Suppressor macrophage treated with lipopolysaccharide for 1 hour (primary cell): ENCODE results near the gene LRRC4C.

Experiments
- DNase-seq, 3 donors: peaks; one replicate each; pipeline ENCODE4 v3.0.0-alpha.2; 2020 to 2022

The LRRC4C gene

DNA sequence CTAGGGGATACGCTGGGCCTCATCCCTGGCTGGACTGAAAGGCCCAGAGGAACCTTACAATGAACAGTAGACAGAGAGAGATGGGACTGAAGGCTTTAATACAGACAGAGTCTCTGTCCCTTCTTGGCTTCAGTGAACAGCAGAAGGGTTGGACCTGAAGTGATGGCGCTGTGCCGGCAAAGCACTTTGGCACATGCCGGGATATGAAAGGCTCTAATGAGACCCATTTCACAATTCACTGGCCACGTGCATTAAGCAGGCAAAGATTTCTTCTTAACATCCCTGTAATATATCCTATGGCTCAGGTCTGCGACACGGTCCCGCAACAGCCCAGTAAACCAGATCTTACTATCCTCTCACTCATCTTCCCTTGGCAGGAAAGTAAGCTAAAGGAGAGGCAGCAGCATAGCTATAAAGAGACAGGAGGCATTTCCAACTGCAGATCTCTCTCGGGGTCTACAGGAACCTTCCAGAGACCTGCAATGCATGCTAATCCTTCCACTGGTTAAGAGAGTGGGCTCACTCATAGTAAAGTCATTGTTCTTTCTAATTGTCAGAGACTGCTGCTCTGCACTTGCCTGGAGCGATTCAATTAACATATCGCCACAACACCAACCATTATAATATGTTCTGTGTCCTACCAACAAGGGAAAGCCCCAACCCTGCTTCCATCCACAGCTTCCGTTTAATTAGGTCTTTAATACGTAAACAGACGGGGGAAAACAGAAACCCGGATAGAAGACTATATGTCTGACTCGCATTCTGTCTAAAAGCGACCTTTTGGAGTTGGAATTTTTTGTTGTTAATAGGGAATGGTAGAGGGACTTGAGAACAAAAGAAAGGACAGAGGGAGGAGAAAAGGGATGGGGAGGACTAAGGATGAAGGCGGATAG lies 1179.0 kb downstream of the LRRC4C start:
- DNase-seq, result no peak

DNA sequence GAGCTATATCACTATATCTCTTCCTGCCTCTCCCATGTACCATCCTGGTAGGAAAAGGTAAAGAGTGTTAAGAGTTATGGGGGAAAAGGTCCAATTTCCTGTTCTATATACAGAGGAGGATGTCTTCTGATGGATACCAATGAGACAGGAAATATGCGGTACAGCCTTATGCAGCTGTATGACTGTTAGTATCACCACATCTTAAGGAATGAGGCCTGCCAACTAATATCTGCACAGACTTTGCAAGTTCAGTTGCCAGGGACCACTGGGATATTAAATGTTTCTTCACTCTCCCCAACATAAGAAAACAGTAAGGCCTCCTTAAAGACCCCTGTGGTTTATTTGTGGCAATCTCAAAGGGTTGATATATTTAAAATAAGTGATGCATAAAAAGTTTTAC lies 1182.5 kb downstream of the LRRC4C start:
- no peak for DNase-seq

DNA sequence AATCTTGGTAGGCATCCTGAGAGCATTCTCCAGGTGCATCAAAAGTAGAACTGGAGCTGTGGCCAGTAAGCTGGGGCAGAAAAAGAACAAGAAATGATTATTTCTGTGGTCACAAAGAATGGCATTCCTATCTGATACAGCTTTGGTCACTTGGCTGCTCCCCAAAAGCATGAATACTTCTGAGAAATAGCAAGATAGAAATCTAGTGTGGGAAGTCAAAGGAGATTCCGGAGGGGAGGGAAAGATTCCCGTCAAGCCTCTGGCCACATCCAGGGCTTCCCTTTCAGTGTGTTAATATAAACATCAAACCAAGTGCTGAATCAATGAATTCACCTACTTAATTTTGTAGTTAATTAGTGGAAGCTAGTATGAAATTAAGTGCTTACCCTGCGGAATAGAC lies 1185.4 kb downstream of the LRRC4C start:
- DNase-seq, result no peak

DNA sequence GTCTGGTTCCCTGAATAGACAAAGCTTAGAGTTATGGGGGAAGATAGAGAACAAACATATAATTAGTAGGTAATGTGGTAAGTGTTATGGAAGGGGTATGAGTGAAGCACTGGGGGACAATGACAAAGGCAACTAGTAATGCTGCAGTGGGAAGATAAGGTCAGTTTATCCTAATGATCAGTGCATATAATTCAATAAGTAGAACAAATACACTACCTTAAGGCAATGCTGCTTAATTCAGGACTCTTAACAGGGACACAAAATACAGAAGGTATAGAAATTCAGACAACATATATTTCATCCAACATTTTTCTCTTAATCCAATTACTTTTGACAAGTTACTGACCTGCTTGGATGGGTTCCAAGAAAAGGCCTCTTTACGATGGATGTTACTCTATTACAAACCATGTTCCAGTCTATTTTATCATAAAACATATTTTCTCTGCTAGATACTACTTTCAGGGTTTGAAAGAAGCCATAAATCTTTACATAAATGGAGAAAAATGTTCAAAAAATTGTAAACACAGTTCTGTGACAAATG lies 1186.2 kb downstream of the LRRC4C start:
- DNase-seq, result no peak

DNA sequence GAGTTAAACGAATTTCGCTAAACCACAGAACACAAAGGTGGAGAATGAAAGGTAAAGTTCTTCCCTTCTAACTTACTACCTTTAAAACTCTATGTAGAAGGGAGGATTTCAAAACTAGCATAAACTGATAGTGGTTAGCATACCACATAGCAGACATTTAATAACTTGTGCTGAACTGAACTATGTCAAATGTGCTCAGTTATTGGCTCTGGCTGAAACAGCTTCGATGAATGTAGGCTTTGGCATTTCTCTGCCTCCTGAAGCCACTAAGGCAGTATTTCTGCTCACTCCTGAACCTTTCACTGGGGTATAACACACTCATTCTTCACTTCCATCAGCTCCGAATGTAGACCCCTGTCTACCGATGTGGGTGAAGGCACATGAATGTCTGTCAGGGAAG lies 1188.1 kb downstream of the LRRC4C start:
- no peak for DNase-seq

DNA sequence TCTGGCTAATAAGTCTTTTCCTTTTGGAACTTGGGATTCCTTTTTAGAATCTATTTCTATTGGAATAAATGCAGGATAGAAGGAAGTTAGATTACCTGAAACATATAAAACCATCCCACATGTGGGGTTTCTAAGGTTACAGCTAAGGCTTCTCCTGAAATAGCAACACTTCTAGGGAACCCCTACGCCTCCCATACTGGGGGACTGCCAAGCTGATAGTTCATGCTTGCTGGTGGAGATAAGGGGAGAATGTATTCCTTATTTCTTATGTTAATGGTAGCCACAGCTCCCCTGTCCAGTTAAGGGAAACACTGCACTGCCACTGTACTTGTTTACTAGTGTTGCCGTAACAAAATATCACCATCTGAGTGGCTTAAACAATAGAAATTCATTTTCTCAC lies 1189.6 kb downstream of the LRRC4C start:
- no peak for DNase-seq

DNA sequence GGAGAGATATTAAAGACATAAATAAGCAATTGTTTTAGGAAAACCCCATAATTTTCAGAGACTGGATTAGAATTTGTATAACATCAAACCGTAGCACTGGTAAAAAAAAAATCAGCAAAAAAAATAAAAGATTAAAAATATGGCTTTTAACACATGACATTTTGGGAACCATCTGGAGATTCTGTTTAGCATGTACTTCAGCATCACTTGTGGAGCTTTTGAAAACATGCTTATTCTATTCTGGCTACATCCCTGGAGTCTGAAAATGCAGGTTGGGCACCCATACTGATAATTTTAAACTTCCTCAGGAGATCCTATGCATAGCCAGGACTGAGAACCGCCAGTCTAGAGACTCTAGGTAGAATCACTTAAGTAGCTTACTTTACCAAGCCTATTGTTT lies 1190.9 kb downstream of the LRRC4C start:
- no peak for DNase-seq

DNA sequence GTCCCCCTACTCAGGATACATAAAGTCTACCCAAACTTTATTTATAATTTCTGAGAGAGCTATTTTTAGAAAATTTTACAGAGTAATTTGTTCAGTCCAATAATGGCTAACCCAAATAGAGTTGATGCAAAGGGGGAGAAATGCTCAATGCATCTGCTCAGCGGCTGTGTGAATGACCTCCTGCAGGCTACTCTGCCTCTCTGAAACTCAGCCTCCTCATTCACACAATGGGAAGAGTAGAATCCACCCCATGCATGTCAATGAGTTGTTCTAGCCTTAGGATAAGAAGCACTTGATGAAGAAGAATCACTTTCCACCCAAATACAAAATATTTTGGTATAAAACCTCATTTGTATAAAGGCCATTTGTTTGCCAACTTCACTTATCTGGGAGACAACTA lies 1204.0 kb downstream of the LRRC4C start:
- DNase-seq, result peak in 1 of 3 donors; percentile 14

DNA sequence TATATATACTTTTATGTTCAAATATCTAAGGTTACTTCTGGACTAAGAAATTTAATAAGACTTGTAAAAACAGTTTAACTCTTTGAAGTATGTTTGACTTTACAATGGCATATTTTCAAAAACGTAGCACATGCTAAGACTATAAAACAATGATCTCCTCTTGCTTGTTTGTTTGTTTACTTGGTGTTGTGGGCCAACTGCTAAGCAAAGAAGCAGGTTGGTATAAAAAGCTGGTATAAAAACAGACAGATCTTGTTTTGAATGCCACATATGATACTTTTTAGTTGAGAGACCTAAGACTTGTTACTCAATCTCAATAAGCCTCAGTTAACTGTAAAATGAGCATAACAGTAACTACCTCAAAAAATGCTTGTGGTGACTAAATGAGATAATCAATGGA lies 1206.3 kb downstream of the LRRC4C start:
- DNase-seq, result peak in 1 of 3 donors; percentile 15

DNA sequence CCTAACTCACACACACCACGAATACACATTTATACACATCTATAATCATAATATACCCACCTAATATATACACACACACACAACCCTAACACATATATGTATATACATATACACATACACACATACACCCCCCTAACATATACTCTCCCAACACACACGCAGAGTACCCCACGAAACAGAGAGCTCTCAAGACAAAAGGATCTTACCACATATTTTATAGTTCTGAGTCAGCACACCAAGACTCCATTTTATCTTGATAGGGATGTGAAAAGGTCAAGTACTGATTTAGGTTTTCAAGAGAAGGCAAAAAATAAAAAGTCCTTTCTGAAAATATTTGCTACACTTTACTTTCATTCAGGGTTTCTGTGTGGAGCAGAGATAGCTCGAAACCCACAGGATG lies 1207.2 kb downstream of the LRRC4C start:
- DNase-seq, result peak in 1 of 3 donors; percentile 11

DNA sequence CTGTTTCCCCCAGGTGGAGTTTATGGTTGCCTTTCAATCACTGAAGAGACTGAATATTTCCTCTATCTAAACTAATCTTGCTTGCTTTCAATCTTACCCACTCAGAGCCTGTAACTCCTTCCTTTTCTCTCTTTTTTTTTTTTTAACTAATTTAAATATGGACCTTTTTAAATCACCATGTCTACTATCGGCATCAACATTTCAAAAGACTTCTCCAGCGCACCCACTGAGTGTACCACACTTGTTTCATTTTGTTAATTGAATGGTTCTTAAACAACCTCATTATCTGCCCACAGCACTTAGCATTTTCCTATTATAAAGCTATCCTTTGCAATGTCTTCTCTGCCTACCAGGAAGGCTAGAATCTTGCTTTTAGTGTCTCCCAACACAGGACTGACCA lies 1212.5 kb downstream of the LRRC4C start:
- no peak for DNase-seq

DNA sequence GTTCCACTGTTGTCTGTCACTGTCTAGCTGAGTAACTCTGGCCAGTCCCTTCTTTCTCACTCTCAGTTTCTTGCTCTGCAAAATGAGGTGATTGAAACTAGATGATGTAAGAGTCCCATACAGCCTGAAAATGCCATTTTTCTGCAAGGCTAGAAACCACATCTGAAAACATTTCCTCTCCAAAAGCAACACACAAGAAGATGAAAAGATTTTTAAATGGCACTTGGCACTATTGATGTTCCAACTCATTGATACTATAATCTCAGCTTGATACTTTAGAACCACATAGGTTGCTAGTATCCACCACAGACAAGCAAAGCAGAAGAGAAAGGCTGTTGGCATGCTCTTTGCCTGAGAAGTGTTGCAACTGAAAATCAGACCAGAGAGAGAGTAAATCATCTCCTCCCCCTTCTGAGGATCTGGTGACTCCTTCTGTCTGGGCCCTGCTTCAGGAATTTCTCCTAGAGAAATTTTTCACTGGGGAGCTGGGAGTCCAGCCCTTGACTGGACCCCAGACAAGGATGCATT lies 1217.9 kb downstream of the LRRC4C start:
- DNase-seq, result peak in 1 of 3 donors; percentile 5

DNA sequence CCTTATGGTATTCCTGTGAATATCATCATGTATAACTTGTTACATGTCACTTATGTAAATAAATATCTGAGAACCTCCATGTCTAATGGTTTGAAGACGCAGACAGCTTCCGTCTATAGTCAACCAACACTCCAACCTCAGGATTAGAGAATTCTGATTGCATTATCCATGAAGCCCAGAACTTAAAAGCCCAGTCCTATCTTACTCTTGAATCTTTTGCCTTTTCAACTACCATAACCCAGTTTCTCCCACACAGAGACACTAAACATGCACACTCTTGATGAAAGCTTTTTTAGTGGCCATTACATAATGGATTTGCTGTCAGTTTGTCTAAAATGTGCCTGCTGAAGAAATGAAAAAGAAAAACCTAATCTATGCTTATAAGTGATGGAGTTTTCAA lies 1219.2 kb downstream of the LRRC4C start:
- no peak for DNase-seq

DNA sequence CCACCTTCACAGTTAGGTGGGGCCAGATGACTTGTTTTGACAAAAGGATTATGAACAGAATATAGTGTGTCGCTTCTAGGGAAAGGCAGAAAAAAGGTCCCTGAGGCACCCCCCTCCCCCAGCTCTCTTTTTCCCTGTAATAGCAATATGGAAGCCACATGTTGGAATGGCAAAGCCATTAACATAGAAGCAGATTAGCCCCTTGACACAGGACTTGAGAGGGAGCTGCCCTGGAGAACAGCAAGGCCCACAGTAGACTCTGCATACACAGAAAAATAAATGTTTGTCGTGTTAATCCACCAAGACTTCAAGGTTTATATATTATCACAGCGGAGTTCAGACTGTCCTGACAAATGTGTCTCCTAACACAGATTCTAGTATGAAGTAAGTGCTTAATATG lies 1222.9 kb downstream of the LRRC4C start:
- no peak for DNase-seq

DNA sequence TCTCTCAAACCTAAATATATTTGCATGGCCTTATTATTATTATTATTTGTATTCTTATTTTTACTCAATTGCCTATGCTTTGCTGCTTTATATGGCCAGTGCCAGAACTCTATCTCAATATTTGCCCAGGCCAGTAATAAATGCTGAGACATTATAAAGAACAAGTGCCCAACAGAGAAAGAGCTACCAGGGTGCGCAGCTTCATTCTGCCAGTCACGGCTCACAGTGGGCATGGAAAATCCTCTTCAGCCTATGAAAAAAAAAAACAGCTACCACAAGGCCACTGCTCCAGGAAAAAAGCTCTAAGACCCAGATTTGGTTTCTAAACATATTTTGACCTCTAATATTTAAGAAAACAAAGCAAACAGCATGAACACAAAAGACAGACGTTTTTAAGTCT lies 1223.6 kb downstream of the LRRC4C start:
- DNase-seq, result no peak

DNA sequence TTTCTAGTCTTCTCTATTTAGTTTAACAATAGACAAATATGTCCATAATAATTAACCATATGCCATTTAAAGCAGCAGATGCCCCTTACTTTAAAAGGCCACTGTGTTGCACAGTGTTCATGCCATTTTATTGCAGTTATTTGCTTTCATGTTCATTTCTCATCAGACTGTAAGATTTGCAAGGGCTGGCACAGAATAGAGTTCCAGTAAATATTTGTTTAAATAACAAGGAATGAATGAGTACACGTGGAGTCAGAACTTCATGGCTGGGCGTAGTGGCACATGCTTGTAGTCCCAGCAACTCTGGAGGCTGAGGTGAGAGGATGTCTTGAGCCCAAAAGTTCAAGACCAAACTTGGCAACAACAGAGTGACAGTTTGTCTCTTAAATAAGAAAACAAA lies 1228.6 kb downstream of the LRRC4C start:
- no peak for DNase-seq

DNA sequence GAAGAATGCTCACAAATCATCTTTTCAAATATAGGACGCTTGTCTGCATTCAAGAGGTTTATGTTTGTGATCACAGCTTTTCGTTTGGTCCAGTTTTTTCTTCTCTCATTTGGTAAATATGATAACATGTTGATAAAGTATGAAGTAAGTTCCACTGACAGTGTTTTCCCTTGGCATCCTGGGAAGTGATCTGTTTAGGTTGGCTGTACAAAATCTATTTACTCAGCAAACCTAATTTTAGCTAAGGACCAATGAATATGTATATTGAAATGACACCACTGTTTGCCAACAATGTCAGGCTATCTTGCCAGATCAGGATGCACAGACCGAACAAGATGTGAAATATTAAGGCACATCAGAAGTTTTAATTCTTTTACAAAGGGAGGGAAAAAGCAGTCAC lies 1230.8 kb downstream of the LRRC4C start:
- no peak for DNase-seq

DNA sequence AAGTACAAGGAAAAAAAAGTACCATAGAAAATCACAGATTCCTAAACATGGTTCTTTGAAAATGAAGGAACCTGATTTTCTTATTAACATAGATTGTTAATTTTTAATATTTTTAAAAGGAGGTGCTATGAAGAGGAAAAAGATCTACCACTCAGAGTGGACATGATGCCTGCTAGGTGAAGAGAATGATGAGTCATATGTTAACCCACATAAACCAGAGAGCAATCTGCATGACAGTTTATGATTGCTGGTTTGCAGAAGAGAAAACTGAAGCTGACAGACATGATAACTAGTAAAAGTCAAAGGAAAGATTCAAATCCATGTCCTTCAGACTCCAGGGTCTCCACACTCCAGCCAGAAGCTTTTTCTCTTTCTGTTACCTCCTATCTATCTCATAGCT lies 1231.7 kb downstream of the LRRC4C start:
- DNase-seq, result no peak

DNA sequence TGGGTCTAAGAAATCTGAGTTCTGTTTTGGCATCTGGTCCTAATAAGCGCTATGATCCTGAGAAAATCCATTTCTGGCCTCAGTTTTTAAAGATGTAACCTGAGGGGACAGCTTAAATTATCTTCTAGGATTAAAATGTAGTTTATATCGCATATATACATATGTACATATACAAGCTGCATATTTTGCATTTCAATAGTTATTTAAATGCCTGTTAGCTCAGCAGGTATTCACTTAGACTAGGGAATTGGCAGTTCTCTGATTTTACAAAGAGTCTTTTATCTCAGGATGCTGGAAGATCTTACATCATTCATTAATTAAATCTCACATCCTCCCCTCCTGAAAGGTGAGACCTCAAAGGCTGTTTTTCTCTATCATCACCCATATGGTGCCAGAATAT lies 1232.8 kb downstream of the LRRC4C start:
- DNase-seq, result no peak

DNA sequence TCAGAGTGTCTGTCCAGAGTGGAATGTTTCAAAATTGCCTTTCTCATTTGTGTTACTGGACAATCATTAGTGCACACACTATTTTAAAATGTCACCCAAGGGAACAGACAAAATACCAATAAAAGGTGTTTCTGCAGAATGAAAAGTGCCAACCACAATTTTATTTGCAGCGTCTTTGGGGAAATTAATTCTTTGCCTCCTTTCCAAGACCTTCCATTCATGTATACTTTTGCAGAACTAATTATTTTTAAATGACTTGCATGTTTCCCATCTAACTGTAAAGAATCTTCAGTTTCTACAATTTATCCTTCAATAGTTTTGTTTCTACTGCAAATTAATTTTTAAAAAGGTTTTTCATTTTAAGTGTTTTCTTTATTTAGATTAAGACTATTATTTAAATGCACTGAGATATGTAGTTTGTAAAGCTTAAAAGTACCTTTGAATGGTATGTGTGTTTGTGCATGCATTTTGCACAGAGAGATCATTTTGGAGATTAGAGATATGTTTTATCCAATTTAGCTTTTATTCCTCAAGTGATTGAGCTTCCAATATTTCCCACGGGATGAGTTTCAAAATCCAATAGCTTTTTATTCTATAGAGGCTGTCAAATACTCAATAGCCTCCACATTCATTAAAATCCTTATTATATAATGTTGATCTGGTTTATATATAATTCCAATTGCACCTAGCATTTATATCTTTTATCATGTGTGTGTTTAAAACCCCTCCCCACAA lies 1235.7 kb downstream of the LRRC4C start:
- no peak for DNase-seq

DNA sequence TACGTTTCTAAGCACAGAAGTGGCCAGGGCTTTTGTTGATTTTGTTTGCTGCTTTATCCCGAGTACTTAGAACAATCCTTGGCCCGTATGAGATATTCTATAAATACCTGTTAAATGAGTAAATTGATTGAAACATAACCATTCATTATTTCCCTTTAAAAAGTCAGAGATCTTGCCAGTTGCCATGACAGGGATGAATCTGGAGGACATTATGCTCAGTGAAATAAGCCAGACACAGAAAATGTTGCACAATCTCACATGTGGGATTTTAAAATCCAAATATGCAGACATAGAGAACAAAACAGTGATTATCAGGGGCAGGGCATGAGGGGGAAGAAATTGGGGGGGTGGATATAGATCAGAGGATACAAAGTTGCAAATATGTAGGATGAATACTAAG lies 1240.1 kb downstream of the LRRC4C start:
- no peak for DNase-seq

DNA sequence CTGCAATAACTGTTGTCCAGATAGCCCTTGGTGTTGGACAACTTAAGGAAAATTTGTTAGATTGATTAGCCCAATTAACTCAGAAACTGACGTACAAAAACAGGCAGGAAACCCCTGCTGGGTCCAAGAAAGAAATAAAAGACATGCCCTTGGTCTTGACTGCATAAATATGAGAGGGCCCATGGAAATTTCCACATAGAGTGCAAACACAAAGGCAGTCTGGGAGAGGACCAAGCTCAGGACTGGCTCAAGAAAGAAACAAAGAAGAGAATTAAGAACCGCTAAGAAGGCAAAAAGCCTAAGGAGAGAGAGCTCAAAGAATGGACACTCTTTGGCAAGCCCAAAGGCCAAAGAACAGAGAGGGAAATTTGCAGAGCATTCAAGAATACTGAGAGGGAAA lies 1243.9 kb downstream of the LRRC4C start:
- DNase-seq, result no peak

DNA sequence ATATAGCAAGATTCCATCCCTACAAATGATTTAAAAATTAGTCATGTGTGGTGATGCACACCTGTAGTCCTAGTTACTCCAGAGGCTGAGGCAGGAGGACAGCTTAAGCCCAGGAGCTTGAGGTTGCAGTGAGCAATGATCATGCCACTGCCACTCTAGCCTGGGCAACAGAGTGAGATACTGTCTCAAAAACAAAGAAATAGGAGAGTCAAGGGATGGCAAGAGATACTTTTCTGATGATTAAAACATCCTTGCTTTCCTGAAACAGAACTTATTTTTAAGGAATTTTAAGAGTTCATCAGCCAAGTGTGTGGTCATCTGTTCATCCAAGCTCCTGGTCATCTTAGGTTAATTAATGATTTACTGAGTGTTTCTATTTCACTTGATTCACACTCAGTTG lies 1252.0 kb downstream of the LRRC4C start:
- DNase-seq, result no peak

DNA sequence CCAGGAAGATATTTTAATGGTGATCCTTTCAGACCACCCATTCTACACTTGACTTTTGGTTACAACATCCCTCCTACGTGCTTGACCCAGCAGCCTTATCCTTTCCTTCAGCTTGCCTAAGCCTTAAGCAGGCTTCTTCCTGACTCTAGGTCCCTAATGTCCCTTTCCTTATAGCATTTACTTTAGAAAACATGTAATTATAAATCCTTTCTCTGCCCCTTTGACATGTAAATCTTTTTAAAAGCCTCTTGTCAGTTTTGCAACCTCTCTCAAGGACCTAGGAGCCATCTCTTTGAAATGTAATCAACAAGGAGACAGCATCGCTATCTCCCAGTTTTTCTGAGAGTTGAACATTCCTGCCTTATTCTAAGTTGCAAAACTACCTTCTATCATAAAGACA lies 1255.2 kb downstream of the LRRC4C start:
- no peak for DNase-seq
